ENCODE data around the gene FRMD4A.
"Not testable (repeated sequence)": the region's sequence is repeated elsewhere in the genome, so short reads cannot be mapped to it uniquely, and the experiment has no call there.

The FRMD4A gene

GRCh38 chr10:13865758-13866491, 464.8 kb downstream of the FRMD4A start:
- Histone ChIP-seq H3K4me1 (ENCODE audit: control insufficient read depth, low read length) (peaks cover 15% of the 10 kb centered on the region), H3K27ac (ENCODE audit: low read depth, low read length) (no peak overlapping the region), H4K20me1 (ENCODE audit: control insufficient read depth, insufficient read depth, low read depth, low read length) (no peaks in the 10 kb centered on the region), H3K9me3 (ENCODE audit: control insufficient read depth, insufficient read depth, low read length) (no peaks in the 10 kb centered on the region), H3K79me2 (ENCODE audit: control insufficient read depth, low read length) (no peaks in the 10 kb centered on the region), H3K4me3 (ENCODE audit: low read length) (no peak overlapping the region), H3K9me2 (replicated peaks; ENCODE audit: control insufficient read depth, low read length) (no peaks in the 10 kb centered on the region), H3F3A (ENCODE audit: control insufficient read depth, insufficient read depth) (no peaks in the 10 kb centered on the region), H3K4me2 (ENCODE audit: low read length) (no peak overlapping the region), H3K27me3 (ENCODE audit: control insufficient read depth, low read length) (peaks cover 7% of the 10 kb centered on the region; the same call in 1 of the 2 replicates), H3K36me3 (ENCODE audit: control insufficient read depth, low read length) (no peaks in the 10 kb centered on the region)
- TF ChIP-seq CTCF (IDR thresholded peaks at IDR 0.05; ENCODE audit: low read depth, low read length, poor library complexity, severe bottlenecking) (no peak), EZH2phosphoT487 (IDR thresholded peaks at IDR 0.05; ENCODE audit: borderline replicate concordance, low read length) (no peak)

- H3K27me3 ChIP-seq (ENCODE audit: control insufficient read depth, low read length); H3K36me3 ChIP-seq (ENCODE audit: control insufficient read depth, low read length); H3K79me2 ChIP-seq (ENCODE audit: control insufficient read depth, low read length); H4K20me1 ChIP-seq (ENCODE audit: control insufficient read depth, insufficient read depth, low read depth, low read length); H3K9me2 ChIP-seq (replicated peaks; ENCODE audit: control insufficient read depth, low read length); H3K27ac ChIP-seq (ENCODE audit: low read depth, low read length); H3K9me3 ChIP-seq (ENCODE audit: control insufficient read depth, insufficient read depth, low read length); H3F3A ChIP-seq (ENCODE audit: control insufficient read depth, insufficient read depth); H3K4me3 ChIP-seq (ENCODE audit: low read length); H3K4me2 ChIP-seq (ENCODE audit: low read length): not testable (repeated sequence)
- H3K4me1 ChIP-seq (ENCODE audit: control insufficient read depth, low read length): peaks cover 15% of the 10 kb centered on the region
These were observed 465.5 kb downstream of the FRMD4A start for GRCh38 chr10:13865220-13865619.

- H3F3A ChIP-seq (ENCODE audit: control insufficient read depth, insufficient read depth): no peaks in the 10 kb centered on the region
- no peaks in the 10 kb centered on the region for H3K79me2 ChIP-seq (ENCODE audit: control insufficient read depth, low read length)
- H4K20me1 ChIP-seq (ENCODE audit: control insufficient read depth, insufficient read depth, low read depth, low read length): no peaks in the 10 kb centered on the region
- H3K4me1 ChIP-seq (ENCODE audit: control insufficient read depth, low read length): peaks cover 2% of the 10 kb centered on the region
- no peaks in the 10 kb centered on the region for H3K9me3 ChIP-seq (ENCODE audit: control insufficient read depth, insufficient read depth, low read length)
- H3K27me3 ChIP-seq (ENCODE audit: control insufficient read depth, low read length): peaks cover 9% of the 10 kb centered on the region
- TF ChIP-seq EZH2phosphoT487 (IDR thresholded peaks at IDR 0.05; ENCODE audit: borderline replicate concordance, low read length) (no peak), CTCF (IDR thresholded peaks at IDR 0.05; ENCODE audit: low read depth, low read length, poor library complexity, severe bottlenecking) (no peak)
- no peak overlapping the region for H3K27ac ChIP-seq (ENCODE audit: low read depth, low read length)
- no peak overlapping the region for H3K4me3 ChIP-seq (ENCODE audit: low read length)
- no peak overlapping the region for H3K4me2 ChIP-seq (ENCODE audit: low read length)
- no peaks in the 10 kb centered on the region for H3K36me3 ChIP-seq (ENCODE audit: control insufficient read depth, low read length)
- H3K9me2 ChIP-seq (replicated peaks; ENCODE audit: control insufficient read depth, low read length): no peaks in the 10 kb centered on the region
These were observed 468.0 kb downstream of the FRMD4A start for GRCh38 chr10:13862546-13863233.

- no peaks in the 10 kb centered on the region for H3F3A ChIP-seq (ENCODE audit: control insufficient read depth, insufficient read depth)
- H3K4me3 ChIP-seq (ENCODE audit: low read length): no peak overlapping the region
- H3K79me2 ChIP-seq (ENCODE audit: control insufficient read depth, low read length): no peaks in the 10 kb centered on the region
- peaks cover 7% of the 10 kb centered on the region for H3K4me1 ChIP-seq (ENCODE audit: control insufficient read depth, low read length)
- no peaks in the 10 kb centered on the region for H4K20me1 ChIP-seq (ENCODE audit: control insufficient read depth, insufficient read depth, low read depth, low read length)
- no peaks in the 10 kb centered on the region for H3K36me3 ChIP-seq (ENCODE audit: control insufficient read depth, low read length)
- H3K4me2 ChIP-seq (ENCODE audit: low read length): no peak overlapping the region
- no peaks in the 10 kb centered on the region for H3K9me3 ChIP-seq (ENCODE audit: control insufficient read depth, insufficient read depth, low read length)
- peaks cover 13% of the 10 kb centered on the region for H3K27me3 ChIP-seq (ENCODE audit: control insufficient read depth, low read length)
- H3K27ac ChIP-seq (ENCODE audit: low read depth, low read length): no peak overlapping the region
- TF ChIP-seq CTCF (IDR thresholded peaks at IDR 0.05; ENCODE audit: low read depth, low read length, poor library complexity, severe bottlenecking) (no peak), EZH2phosphoT487 (IDR thresholded peaks at IDR 0.05; ENCODE audit: borderline replicate concordance, low read length) (no peak)
- H3K9me2 ChIP-seq (replicated peaks; ENCODE audit: control insufficient read depth, low read length): no peaks in the 10 kb centered on the region
These were observed 469.8 kb downstream of the FRMD4A start for GRCh38 chr10:13860886-13861285.
